ENCODE results near the gene KBTBD6.
"Not testable (repeated sequence)": the region's sequence is repeated elsewhere in the genome, so short reads cannot be mapped to it uniquely, and the experiment has no call there.

The KBTBD6 gene

DNA sequence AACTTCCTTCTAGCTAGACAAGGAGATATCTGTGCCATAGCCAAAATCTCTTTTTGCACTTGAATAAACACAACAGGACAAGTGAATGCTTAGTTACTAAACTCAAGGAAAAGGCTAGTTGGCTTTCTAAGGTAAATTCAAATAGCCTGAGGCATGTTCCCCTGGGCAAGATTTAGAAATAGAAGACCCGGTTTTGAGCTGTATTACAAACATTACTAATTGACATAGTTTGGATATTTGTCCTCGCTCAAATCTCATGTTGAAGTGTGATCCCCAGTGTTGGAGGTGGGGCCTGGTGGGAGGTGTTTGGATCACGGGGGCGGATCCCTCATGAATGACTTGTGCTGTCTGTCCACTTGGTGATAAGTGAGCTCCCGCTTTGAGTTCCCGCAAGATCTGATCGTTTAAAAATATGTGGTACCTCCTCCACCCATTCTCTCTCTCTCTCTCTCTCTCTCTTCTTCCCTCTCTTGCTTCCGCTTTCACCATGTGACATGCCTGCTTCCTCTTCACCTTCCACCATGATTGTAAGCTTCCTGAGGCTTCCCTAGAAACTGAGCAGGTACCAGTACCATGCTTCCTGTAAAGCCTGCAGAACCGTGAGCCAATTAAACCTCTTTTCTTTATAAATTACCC is 3.9 kb upstream of the KBTBD6 start:
- DNase-seq (ENCODE audit: low read depth): no peak

DNA sequence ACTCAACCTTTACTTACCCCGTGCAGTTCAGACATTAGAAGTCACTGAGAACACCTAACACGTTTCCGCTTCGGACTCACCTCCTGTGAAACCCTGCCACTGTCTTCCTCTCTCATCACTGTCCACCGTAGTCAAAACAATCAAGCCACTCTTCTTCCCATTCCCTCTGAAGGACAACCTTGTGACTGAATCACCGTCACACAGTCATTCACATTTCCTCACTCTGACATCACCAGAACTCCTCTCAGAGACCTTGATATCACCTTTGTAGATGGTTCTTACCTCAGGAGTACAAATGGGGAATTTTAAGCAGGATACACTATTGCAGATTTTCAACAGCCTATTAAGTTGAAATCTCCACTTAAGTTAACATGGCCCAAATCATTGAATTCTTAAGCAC is 1.3 kb upstream of the KBTBD6 start:
- DNase-seq (ENCODE audit: low read depth): no peak

GRCh38 chr13:41131660-41132511 is 716 bp downstream of the KBTBD6 start:
- not testable (repeated sequence) for DNase-seq (ENCODE audit: low read depth)

GRCh38 chr13:41131189-41131588 is 1.4 kb downstream of the KBTBD6 start:
- not testable (repeated sequence) for DNase-seq (ENCODE audit: low read depth)

DNA sequence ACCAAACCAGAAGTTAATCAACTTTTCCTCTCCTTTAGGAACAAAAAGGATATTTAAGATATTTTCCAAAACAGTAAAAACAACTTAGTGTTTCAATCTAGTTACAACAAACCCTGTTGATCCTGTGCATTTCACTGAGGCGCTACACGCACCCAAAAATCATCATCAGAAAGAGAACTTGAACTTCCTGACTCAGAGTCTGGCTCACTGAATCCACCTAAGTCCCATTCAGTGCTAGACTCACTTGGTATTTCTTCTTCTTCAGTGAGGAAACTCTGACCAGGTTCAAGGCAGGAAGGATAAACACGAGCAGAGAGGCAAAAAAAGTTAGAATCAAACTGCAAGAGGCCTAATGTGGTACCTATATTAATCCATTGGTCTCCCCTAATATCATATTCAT is 2.2 kb downstream of the KBTBD6 start:
- DNase-seq (ENCODE audit: low read depth): no peak

DNA sequence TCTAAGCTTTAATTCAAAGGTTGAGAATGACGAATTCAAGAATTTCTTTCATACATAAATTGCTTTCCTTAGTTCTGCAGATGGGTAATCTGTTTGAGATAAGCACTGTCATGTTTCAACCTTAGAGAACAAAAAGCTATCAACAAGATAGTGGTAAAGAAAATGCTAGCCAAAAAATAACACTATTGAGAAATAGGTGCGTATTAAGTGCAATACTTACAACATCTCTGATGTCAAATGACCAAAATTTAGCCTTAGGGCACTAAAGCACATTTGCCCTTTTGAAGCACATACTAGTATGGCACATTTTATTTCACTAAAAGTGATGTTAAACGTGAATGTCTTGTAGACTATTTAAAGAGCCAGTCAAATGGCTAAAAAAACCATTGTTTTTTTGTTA is 4.9 kb downstream of the KBTBD6 start:
- DNase-seq (ENCODE audit: low read depth): no peak

DNA sequence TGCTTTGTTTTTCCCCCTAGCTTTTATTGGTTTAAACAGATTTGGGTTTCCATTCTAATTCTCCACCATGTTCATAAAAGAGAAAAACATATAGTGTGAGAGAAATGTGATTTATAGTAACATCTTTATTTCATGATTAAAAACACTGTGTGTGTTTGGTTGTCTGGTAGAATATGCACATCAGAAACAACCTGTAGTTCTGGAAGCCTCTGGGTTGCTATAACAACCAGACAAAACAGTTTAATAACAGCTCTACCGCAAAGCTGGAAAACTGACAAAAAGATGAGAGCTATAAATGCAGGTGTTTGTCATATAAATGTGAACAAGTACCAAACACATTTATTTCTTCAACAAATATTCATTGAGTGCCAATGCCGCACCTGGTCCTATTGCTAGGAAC is 9.8 kb downstream of the KBTBD6 start:
- DNase-seq (ENCODE audit: low read depth): no peak

DNA sequence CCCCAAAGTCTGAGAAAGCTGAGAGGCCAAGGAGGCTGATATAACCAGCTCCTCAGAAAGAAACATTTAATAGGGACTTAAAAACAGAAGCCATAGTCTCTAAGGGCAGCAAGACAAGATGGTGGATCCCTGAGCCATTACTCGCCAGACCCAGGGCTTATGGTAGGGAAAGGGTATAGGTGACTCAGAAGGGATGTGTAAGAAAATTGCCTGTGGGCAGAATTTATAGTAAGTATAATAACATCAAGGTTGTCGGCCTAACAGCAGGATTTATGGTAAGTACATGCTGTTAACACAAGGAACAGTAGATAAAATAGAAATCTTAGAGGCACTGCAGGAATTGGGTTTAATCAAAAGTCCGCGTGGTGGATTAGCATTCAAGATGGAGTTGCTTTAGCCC is 14.7 kb downstream of the KBTBD6 start:
- no peak for DNase-seq (ENCODE audit: low read depth)

- no peak for DNase-seq (ENCODE audit: low read depth)
Measured at GRCh38 chr13:41111454-41111853, 21.1 kb downstream of the KBTBD6 start.

DNA sequence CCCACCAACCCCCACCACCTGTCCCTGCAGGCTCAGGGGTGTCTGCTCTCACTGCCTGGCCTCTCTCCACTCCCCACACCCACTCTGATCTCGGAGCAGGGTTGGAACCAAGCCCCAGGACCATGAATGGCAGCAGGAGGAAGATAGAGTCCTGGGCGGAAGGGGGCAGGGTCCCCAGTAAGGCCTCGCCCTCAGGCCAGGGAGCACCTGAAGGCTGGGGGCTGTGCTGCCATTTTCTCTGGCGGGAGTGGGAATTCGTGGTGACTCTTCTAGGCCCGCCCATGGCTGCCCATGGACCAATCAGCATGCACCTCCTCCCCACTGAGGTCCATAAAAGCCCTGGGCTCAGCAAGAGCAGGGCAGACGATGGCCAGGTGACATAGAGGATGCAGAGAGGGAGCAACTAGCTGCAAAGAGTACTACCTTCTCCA is 25.0 kb downstream of the KBTBD6 start:
- DNase-seq (ENCODE audit: low read depth): no peak

GRCh38 chr13:41107104-41107571 is 25.5 kb downstream of the KBTBD6 start:
- DNase-seq (ENCODE audit: low read depth): no peak

GRCh38 chr13:41099986-41100385 is 32.6 kb downstream of the KBTBD6 start:
- no peak for DNase-seq (ENCODE audit: low read depth)

DNA sequence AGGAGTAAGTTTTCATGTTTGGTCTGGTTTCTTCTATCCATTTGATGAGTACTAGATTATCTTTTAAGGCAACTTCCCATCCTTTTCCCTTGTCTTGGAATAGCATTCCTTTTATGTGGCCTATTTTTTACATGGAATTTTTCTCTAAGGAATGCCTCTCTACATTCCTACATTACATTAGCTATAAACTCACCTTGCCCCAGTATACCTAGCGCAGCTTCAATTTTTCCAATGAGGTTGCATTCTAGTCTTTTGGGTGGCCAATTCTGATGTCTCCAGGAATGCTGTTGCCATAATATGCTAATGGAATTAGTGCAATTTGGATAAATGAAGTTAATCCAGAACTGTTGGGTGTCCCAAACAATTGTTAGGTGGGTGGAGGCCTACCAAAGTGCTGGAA is 33.8 kb downstream of the KBTBD6 start:
- DNase-seq (ENCODE audit: low read depth): no peak

GRCh38 chr13:41095681-41096080 is 36.9 kb downstream of the KBTBD6 start:
- not testable (repeated sequence) for DNase-seq (ENCODE audit: low read depth)

- no peak for DNase-seq (ENCODE audit: low read depth)
Measured at GRCh38 chr13:41085961-41086585, 46.5 kb downstream of the KBTBD6 start.

DNA sequence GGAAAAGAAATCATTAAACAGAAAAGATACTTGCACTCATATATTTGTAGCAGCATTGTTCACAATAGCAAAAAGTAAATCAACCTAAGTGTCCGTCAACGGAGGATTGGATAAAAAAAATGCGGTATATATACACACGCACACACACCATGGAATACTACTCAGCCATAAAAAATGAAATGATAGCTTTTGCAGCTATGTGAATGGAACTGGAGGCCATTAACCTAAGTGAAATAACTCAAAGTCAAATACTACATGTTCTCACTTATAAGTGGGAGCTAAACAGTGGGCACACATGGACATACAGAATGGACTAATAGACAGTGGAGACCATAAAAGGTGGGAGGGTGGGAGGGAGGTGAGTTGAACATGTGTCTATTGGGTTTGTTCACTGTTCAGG is 52.9 kb downstream of the KBTBD6 start:
- no peak for DNase-seq (ENCODE audit: low read depth)
